BE2C (cell line): ENCODE results near the gene DNAH14.

Experiments
- DNase-seq: peaks from one replicate; pipeline ENCODE4 v3.0.0-alpha.2; 2020
- H3K27me3 ChIP-seq: fragments of 250-450 bp; sonication (Bioruptor Pico); 2 replicates; pipeline ENCODE4 v1.5.1; 2020; ENCODE audit warnings: mild to moderate bottlenecking
- H3K36me3 ChIP-seq: fragments of 250-450 bp; sonication (Bioruptor Pico); 2 replicates; pipeline ENCODE4 v1.5.1; 2020; ENCODE audit warnings: mild to moderate bottlenecking
- H3K4me1 ChIP-seq: fragments of 250-450 bp; sonication (Bioruptor Pico); 2 replicates; pipeline ENCODE4 v1.5.1; 2020
- H3K4me3 ChIP-seq: 2 replicates; pipeline ENCODE4 v1.5.1; 2011; ENCODE audit warnings: low read depth, low read length
- H3K9me3 ChIP-seq: fragments of 250-450 bp; sonication (Bioruptor Pico); 2 replicates; pipeline ENCODE4 v1.5.1; 2020
- TF ChIP-seq, protein P1 (sequence below): IDR thresholded peaks from 2 replicates; pipeline ENCODE4 v1.5.1; 2012; ENCODE audit warnings: mild to moderate bottlenecking, low read depth, low read length

DNAH14 gene

DNA sequence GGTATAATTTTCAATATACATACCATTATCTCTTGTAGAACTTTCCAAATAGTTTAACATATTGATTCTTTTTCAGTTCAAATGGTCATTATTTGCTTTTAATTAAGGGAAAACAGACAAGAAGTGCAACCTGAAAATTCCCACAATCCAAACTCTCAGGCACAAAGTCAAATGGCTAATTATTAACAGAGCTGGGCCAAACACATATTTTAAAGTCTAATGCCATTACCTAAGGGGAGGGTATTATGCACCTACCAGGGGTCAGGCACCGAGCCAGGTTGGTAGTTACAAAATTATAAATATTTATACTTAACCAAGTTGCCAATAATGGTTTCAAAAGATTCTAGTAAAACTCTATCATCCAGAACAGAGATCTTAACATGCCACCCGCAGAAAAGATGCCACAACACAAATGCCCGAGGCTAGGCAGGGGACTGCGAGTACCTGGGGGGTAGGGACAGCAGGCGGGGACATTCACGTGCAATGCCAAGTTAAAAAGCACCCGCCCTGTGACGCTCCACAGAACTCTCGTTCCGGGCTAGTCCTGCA, 483.4 kb downstream of the DNAH14 start:
- no peak overlapping the region for H3K4me3 ChIP-seq
- H3K27me3 ChIP-seq: no peaks in the 10 kb centered on the region
- H3K9me3 ChIP-seq: no peaks in the 10 kb centered on the region
- TF ChIP-seq, protein P1, sequence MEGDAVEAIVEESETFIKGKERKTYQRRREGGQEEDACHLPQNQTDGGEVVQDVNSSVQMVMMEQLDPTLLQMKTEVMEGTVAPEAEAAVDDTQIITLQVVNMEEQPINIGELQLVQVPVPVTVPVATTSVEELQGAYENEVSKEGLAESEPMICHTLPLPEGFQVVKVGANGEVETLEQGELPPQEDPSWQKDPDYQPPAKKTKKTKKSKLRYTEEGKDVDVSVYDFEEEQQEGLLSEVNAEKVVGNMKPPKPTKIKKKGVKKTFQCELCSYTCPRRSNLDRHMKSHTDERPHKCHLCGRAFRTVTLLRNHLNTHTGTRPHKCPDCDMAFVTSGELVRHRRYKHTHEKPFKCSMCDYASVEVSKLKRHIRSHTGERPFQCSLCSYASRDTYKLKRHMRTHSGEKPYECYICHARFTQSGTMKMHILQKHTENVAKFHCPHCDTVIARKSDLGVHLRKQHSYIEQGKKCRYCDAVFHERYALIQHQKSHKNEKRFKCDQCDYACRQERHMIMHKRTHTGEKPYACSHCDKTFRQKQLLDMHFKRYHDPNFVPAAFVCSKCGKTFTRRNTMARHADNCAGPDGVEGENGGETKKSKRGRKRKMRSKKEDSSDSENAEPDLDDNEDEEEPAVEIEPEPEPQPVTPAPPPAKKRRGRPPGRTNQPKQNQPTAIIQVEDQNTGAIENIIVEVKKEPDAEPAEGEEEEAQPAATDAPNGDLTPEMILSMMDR: no peak
- peaks cover 19% of the 10 kb centered on the region for H3K4me1 ChIP-seq
- no peak for DNase-seq
- H3K36me3 ChIP-seq: peaks cover 98% of the 10 kb centered on the region

DNA sequence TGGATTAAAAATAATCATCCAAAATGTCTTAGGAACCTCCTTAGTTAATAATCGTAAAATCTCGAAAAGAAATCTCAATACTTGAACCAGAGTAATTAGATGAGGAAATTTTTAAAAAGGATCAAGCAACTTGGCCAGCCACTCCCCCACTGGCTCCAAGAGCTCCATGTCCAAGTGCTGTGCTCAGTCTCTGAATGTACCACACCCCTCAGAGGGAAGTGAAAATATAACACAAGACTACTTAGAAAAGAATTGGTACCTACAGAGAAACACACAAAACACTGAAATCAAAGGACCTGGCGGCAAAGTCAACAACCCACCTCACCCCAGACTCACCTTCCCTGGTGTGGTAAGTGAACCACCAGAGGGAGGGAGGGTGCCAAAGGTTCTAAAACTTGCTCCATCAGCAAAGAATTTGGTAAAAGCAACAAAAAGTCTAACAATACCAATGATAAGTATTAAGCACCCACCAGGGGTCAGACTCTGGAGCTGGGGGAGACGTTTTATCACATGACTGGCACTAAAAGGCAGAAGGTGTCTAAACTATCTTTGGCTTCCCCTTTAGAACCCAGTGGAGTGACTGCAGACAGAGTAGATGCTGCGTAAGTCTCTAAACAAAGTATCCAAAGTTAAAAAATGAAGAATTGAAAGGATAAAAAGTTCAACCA, 484.4 kb downstream of the DNAH14 start:
- no peak for DNase-seq
- Histone ChIP-seq H3K4me1 (peaks cover 9% of the 10 kb centered on the region; the same call in 1 of the 2 replicates), H3K9me3 (no peaks in the 10 kb centered on the region), H3K4me3 (no peak overlapping the region), H3K36me3 (peaks cover 98% of the 10 kb centered on the region), H3K27me3 (no peaks in the 10 kb centered on the region)
- TF ChIP-seq, protein P1: peak; percentile 14; the same call in 1 of the 2 replicates

DNA sequence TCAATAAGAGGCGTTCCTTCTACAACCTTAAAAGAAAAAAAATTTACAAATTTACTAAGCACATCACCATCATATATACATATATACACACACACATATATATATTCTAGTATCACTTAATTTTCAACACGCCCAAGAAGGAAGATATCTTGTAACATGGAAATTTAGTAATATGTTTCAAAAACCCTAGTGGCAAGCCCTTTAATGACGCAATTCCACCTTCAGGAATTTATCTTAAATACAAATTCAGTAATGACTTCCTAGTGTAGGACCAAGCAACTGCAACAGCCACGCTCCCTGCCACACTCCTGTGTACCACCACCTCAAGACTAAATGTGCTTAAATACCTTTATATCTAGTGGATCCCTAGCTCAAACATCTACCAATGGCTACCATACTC, 485.8 kb downstream of the DNAH14 start:
- Histone ChIP-seq H3K36me3 (peaks cover 96% of the 10 kb centered on the region), H3K9me3 (no peaks in the 10 kb centered on the region), H3K4me1 (peaks cover 6% of the 10 kb centered on the region; the same call in 1 of the 2 replicates), H3K27me3 (no peaks in the 10 kb centered on the region), H3K4me3 (no peak overlapping the region)
- no peak for DNase-seq
- TF ChIP-seq, protein P1: no peak

DNA sequence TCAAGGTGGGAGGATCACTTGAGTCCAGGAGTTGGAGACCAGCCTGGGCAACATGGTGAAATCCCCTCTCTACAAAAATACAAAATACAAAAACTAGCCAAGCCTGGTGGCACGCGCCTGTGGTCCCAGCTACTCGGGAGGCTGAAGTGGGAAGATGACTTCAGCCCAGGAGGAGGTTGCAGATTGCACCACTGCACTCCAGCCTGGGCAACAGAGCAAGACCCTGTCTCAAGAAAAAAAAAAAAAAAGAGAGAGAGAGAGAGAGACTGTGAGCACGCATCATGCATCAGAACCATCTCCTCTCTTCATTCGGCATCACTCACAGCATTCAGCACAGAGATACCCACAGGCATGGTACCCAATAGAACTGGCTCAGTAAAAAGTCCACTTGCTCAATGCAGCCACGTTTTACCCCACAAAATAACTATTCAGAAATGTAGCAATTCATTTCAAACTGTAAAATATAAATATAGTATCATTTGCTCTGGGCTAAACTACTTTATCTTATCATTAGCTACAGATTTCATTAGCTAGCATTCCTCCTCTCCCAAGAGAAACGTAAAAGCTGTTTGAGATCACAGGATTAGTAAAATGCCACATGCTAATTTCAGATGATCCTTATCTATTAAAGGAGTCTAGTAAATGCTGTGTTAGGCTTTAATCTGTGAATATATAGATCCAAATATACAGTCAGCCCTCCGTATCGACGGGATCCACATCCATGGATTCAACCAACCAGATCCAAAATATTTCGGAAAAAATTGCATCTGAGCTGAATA, 486.7 kb downstream of the DNAH14 start:
- TF ChIP-seq, protein P1: no peak
- Histone ChIP-seq H3K9me3 (no peaks in the 10 kb centered on the region), H3K36me3 (peaks cover 90% of the 10 kb centered on the region), H3K4me3 (no peak overlapping the region), H3K4me1 (peaks cover 6% of the 10 kb centered on the region; the same call in 1 of the 2 replicates), H3K27me3 (no peaks in the 10 kb centered on the region)
- no peak for DNase-seq

DNA sequence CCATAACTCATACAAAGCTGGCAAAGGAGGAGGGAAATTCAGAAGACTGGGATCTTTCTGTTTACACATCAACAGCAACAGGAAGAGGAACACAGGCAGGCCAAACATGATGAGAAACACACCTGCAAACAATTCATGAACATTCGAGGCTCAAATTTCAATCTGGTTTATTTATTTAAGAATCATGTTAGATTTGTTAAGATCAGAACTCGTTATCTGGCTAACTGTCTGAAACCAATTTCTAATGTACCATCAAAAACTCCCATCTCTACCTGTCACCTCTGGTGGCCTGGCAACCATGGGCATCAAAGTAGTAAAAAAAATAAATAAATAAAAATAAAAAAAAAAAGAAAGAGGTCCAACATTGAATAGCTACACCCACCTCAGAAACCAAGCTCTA, 488.6 kb downstream of the DNAH14 start:
- H3K4me3 ChIP-seq: no peak overlapping the region
- peaks cover 18% of the 10 kb centered on the region for H3K4me1 ChIP-seq
- H3K36me3 ChIP-seq: peaks cover 90% of the 10 kb centered on the region
- no peaks in the 10 kb centered on the region for H3K9me3 ChIP-seq
- TF ChIP-seq, protein P1: no peak
- no peaks in the 10 kb centered on the region for H3K27me3 ChIP-seq
- DNase-seq: no peak

DNA sequence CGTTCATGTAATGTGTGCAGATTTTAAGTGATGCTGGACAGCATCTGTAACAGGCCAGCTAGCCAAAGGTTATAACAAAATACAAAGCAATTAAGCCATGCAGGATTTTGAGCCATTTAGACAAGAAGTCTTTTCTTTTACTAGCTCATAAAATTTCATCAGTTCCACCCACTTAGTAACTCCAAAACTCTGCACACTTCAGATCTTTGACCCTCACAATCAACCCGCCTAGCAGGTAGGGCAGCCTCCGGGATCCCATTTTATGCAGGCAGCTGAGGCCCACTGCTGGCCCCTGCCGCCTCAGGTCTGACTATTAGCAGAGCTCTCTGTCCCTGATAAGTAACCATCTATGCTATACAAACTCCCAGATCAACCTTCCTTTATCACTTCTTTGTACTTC, 489.1 kb downstream of the DNAH14 start:
- Histone ChIP-seq H3K4me3 (no peak overlapping the region), H3K9me3 (no peaks in the 10 kb centered on the region), H3K4me1 (peaks cover 21% of the 10 kb centered on the region), H3K27me3 (no peaks in the 10 kb centered on the region), H3K36me3 (peaks cover 84% of the 10 kb centered on the region)
- DNase-seq: no peak
- TF ChIP-seq, protein P1: no peak
